ENCODE results near the gene GPRIN1.

The GPRIN1 gene

GRCh38 chr5:176642675-176643490, 32.9 kb upstream of the GPRIN1 start:
- no peak for FAIRE-seq

- no peak for FAIRE-seq
These were observed 30.7 kb upstream of the GPRIN1 start for GRCh38 chr5:176640616-176641015.

- no peak for FAIRE-seq
These were observed 30.0 kb upstream of the GPRIN1 start for GRCh38 chr5:176639981-176640380.

GRCh38 chr5:176639208-176639607, 29.3 kb upstream of the GPRIN1 start:
- FAIRE-seq = no peak

GRCh38 chr5:176638437-176638836, 28.5 kb upstream of the GPRIN1 start:
- no peak for FAIRE-seq

GRCh38 chr5:176637556-176637955, 27.6 kb upstream of the GPRIN1 start:
- FAIRE-seq = no peak

GRCh38 chr5:176636426-176636825, 26.5 kb upstream of the GPRIN1 start:
- no peak for FAIRE-seq

- FAIRE-seq = no peak
These were observed 23.6 kb upstream of the GPRIN1 start for GRCh38 chr5:176633598-176633997.

- no peak for FAIRE-seq
These were observed 22.8 kb upstream of the GPRIN1 start for GRCh38 chr5:176632745-176633144.

GRCh38 chr5:176631383-176632200, 21.6 kb upstream of the GPRIN1 start:
- no peak for FAIRE-seq

GRCh38 chr5:176630681-176631222, 20.8 kb upstream of the GPRIN1 start:
- FAIRE-seq = no peak

- no peak for FAIRE-seq
These were observed 20.1 kb upstream of the GPRIN1 start, which contains the start of the genes EIF4E1B and SNCB for GRCh38 chr5:176629853-176630680. TSS of gene EIF4E1B (plus strand) at chr5:176630675. CDS start at chr5:176642788, 12,113 bp downstream. TSS of gene SNCB (minus strand) at chr5:176630534. CDS start at chr5:176629654, 880 bp downstream.

- no peak for FAIRE-seq
These were observed 19.4 kb upstream of the GPRIN1 start for GRCh38 chr5:176629317-176629852.

GRCh38 chr5:176628406-176629228, 18.7 kb upstream of the GPRIN1 start:
- no peak for FAIRE-seq

GRCh38 chr5:176627582-176627981, 17.6 kb upstream of the GPRIN1 start:
- no peak for FAIRE-seq

GRCh38 chr5:176626876-176627236, 16.9 kb upstream of the GPRIN1 start:
- no peak for FAIRE-seq

GRCh38 chr5:176625966-176626875, 16.3 kb upstream of the GPRIN1 start:
- no peak for FAIRE-seq

GRCh38 chr5:176625512-176625911, 15.6 kb upstream of the GPRIN1 start:
- FAIRE-seq = no peak

GRCh38 chr5:176624938-176625337, 15.0 kb upstream of the GPRIN1 start:
- FAIRE-seq = no peak

GRCh38 chr5:176624142-176624541, 14.2 kb upstream of the GPRIN1 start:
- no peak for FAIRE-seq
